NCI-H1105 treated with DMSO at 0.1 percent for 48 hours (cell line): ENCODE data around the gene STK39.

ENCODE experiments used
- DNase-seq: peaks from one replicate; lab custom pipeline; 2025; lab: John Stamatoyannopoulos, UW

Gene STK39

DNA sequence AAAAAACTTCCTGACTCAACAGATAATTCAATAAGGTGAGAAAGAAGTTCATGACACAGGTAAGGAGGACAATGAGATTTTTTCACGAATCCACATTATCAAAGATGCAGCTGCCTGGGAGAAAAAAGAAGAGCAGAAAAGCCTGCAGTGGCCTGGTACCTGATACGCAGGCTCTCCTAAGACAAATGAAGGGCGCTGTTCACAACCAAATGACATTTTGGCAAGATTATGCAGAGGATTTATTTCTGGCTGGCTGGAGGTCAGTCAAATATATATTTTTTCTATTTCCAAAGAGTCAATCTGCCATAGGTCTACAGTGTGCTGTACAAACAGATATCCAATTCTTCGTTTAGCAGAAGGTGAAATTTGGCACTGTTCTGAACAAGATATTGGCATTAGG, 257.3 kb downstream of the STK39 start:
- no peak for DNase-seq

DNA sequence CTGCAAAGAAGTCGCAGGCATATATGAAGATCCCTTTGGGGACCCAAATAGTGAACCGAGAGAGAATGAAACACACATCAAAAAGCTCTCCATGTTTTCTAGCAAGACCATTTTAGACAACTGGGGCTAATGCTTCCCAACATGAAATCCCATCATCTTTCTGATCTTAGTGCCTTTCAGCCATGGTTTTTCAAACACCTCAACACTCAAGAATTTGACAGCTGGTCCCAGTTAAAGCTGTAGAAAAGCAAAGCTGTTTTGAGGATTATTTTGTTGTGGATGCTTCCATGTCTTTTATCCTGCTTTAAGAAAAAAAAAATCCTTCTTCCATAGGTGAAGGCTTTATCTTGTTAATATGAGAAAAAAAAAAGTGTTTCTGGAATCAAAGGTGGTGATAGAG, 259.1 kb downstream of the STK39 start:
- no peak for DNase-seq

DNA sequence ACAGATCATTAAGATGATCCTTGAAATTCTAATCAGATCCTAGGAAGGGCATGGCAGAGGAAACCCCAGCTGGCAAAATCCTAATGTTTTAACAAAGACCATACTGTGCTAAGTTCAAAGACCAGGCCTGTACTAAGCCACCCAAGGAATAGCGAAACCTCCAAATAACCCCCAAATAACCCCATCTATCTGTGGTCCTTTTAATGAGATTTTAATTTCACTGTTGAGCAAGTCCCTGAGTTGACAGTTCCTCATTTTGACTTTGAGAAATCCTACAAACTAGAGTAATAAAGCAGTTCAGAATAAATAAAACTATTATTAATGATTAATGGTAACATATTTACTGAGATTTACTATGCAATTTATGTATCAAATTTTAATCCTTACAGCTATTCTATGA, 259.8 kb downstream of the STK39 start:
- DNase-seq: no peak

DNA sequence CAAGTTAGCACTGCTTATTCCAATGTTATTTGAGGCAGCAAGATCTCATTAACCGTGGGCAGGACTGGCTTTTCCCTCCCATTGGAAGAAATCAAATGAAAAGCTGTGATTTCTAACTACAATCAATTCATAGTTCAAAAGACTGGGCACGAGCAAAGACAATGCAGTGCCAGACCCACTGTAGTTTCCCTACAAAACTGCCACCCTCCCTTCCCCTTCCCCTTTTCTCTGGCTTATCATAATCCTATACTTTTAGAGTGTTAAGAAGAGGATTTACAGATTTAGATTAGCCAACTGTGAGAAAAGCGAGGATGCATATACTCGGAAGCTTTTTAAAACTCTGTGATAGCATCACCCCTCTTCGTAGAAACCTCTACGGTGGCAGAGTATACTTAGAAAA, 260.4 kb downstream of the STK39 start:
- DNase-seq: no peak

DNA sequence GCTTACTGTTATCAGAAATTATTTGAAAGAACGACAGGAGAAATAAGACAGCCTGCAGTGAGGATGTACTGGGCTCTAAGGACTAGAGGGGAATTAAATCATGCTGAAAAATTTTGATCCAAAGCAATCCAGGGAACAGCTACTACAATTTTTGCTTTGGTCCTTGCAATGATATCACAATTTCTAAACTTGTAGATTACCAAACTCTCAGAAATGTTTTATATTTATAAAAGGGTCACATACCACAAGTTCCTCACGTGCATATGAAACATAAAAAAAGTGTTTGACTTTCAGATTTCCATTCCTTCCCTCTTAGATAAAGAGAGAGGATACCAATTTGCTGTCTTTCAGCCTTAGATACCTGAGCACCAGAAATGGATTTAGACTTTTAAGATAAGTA, 261.2 kb downstream of the STK39 start:
- no peak for DNase-seq

DNA sequence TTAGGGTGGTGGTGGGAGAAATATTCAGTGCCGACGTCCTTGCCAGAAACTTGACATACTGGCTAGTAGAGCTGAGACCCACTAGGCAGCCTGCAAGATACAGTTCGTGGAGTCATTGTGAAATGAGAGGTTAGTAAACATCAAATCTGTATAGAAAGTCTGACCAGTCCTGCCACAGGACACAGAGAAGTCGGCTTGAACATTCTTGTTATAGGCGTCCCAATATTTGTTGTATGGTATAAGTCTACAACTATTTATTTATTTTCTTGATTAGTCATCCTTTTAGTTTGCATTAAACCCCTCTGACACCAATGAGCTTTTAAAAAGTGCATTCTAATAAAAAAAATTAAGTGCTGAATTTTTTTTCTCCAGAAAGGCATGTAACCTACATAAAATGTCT, 265.4 kb downstream of the STK39 start:
- DNase-seq: no peak

DNA sequence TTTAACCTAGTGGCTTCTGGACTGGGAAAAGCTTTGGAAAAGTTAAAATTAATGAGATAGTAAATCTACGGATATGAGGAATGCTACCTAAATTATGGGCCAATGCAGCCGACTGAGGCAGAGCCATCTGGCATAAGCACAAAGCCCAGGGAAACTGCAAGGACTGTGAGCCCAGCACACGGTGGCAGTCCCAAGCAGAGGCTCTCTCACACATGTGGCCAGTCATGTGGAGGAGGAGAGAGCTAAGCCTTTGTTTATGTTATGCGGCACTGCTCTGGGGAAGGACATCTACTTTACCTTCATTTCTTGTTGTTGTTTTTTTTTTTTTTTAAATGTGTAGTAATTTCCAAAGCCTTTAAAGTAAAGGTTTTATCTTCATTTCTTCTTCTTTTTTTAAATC, 267.0 kb downstream of the STK39 start:
- DNase-seq: no peak

DNA sequence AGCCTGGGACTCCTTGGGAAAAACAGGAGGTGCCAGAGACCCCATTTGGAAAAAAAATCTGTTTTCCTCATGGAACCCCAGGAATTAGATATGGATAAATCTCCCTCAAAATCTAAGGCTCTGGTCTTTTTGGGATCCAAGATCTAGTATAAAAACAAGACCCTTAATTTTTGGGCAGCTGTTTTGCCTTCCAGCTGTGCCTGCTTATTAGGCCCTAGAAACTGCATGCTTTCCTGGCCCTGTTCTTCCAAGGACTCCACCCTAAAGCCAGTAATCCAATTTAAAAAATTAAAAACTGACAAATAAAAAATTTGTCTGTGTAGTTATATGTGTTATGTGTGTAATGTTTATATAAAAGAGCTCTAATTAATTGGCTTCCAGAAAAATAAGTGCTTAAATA, 274.6 kb downstream of the STK39 start:
- DNase-seq: no peak

DNA sequence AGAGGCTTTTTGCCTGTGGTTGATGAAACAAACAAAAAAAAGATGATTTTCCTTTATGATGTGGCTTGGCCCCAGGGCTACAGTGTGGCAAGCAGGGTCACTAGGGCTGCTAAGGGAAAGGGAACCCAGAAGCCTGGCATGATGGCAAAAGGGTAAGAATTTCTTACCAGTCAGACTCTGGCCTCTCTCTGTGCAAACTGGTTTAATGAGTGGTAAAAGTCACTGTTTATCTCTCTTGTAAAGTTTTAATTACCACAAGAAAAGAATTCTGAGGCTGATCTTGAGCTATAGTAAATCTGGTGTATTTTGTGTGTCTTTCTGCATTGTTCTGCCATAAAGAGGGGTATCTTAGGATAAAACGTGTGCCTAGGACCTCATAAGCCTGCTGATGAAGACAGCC, 275.4 kb downstream of the STK39 start:
- no peak for DNase-seq

DNA sequence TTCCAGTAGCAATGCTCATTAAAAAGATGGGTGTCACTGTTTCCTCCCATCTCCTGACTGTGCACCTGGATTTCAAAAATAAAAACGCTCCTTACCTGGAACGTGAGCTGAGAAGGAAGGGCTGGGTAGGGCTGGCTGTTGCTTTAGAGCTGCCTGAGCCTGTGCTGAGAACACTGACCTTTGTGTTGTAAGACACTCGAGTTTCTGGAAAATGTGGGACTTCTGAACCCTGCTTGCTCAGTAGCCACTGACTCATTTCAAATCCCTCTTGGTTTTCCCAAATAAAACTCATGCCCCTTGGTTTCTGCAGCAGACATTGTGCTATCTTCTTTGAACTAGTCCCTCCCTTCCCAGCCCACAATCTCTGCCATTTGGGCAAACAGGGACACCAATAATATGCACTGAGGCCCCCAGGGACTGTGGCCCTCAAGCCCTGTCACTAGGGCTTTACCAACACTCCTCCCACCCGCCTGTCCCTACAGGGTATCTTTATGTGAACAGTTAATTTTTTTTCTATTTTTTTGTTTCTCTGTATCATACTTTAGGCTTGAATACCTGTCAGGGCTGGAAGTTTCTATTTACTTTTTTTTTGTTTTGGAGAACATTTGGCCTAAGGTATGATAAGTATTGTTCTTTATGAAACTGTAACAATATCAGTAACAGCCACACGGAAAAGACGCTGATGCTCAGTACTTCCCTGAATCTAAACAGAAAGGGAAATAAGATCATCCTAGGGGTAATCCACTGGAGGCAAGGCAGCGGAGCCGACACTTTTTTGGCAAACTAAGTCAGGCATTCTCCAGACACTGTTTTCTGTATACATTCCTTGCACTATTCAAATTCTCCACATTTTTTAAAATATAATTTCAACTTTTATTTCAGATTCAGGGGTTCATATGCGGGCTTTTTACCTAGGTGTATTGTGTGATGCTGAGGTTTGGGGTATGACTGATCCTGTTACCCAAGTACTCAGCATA, 280.2 kb downstream of the STK39 start:
- DNase-seq: no peak

DNA sequence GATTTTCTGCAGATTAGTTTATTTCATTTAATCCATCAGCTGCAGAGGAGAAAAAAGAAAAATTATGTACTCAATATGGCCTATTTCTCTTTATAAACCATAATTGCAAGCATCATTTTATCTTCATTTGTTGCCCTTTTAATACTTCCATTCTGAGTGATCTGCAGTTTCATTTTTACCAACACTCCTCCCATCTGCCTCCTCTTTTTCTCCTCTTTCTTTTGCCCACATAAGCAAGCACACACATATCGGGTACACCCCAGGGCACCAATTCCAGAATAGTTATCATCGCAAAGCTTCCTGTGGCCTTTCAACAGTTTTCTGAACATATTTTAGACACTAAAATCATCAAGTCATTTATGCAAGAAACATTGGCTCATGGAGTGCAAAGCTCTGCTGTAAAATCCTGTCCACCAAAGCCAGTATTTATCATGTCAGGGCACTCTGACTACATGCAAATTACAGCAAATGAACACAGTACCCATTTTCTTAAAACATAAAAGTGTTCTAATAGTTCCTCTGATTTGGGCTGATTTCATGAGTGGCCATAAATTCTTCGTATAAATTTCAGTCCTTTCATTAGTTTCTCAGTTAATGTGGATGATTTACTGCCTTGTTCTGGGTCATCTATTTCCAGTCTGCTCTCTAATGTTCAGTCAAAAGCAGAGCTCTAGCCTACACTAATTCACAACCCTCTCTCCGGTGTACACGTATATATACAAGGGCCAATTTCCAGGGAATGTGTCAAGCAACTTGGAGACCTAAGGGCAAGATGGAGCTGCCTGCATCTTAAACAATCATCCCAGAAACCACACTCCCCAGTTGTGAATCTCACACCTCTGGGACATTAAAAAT, 281.3 kb downstream of the STK39 start:
- DNase-seq: no peak

DNA sequence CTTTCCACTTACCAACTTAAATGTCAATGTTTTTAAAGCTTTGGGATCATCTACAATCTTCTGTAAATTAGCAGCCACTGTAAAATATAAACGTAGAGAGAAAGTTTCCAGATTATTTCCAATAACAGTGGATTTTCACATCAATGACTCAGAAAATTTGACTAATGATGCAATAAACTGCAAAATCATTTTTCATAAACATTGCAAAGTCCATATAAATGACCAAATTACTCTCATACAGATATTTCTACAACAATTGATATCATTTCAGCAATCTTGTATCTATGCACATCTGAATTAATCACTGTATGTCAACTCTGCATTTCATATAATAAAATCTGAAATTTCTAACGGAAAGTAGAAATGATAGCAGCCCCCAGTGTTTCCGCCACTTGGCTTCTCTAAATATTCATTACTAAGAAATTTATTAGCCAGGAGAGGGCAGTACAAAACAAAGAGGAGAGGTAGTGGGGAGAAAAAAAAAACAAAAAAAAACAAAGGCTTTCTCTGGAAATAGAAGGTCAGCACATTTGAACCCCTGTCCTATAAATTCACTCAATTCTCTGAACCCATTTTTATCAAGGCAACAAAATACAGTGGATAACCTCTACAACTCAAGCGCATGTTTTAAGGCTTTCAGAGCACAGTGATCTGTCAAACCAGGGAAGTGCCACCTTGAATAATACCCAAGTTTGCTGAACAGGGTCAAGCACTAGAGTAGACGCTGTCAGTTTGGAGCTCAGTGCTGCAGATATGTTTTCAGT, 282.6 kb downstream of the STK39 start:
- no peak for DNase-seq

DNA sequence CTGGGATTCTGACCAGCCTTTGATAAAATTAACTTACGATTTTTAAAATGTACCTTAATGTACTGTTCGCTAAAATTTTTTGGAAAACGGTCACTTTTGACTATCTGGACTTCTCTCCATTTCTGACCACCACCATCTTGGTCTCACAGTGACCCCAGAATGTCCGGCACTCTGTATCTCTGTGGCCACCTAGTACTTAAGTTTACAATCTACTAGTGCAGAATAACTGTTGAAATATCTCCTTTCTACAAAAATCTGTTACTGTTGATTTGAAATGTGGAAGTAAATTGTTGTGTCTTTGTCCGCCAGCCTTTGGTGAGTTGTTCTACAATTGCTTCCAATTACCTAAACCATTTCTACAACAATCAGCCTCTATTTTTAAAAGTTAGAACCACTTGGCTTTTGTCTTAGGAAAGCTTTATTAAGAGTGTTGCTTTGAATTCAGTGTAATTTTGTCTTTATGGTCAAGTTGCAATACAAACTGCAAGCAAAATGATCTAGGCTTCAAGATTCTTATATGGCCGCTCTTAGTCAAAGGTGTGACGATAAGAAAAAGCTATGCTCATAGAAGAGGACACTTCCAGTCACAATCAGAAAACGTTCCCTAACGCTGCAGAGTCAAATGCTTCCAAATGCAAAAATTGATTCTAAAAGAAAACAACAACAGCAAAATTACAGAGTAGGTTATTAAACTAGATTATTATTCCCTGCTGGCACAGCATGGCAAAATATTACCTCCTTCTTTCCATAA, 283.3 kb downstream of the STK39 start:
- no peak for DNase-seq

DNA sequence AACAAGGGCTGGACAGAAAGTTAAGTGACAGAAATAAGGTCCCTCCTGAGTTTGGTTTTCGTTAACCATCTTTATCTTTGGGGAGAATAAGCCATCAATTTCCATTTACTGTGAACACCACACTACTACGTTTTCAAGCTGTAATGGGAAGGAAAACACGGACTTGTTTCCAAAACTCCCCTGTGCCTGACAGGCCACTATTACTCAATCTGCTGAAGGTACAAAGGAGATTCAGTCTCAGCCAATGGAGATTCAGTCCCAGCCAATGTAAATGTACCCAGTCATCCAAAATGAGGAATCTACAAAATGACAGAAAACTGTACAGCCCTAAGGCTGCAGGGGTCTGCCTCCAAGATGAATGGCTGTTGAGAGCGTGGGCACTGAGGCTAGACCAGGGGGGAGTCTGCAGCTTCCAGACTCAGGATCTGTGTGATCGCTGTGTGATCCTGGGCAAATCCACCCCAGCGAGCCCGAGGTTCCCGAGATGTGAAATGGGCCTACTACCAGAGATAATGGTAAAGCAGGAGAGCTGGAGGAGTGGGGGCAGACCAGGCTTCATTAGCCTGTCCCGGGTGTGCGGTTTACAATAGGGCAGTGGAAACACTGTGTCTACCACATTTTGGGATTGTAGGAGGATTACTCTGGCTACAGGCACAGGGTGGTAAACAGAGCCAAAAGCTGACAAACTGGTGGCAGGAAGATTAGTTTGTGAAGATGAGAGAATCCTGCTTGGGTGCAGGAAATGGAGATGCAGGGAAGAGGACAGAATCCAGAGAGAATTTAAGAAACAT, 284.8 kb downstream of the STK39 start:
- DNase-seq: no peak

DNA sequence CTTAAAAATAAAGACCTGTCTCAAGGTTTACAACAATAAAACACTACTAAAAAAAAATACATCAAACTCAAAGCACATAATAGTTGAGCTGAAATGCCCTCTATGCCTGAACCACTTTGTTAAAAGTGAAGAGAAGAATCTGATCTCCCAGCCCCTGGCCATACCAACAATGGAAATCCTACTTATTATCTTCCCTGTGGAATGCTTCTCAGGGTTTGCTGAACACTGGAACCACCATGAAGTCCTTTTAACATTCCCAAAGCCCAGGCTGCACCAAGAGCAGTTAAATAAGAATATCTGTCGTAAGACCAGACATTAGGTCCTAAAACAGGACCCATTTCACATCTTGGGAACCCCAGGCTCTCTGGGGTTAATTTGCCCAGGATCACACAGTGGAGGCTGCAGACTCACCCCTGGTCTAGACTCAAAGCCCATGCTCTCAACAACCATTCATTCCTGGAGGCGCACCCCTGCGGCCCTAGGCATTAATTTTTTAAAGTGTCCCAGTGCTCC, 285.8 kb downstream of the STK39 start:
- DNase-seq: no peak

DNA sequence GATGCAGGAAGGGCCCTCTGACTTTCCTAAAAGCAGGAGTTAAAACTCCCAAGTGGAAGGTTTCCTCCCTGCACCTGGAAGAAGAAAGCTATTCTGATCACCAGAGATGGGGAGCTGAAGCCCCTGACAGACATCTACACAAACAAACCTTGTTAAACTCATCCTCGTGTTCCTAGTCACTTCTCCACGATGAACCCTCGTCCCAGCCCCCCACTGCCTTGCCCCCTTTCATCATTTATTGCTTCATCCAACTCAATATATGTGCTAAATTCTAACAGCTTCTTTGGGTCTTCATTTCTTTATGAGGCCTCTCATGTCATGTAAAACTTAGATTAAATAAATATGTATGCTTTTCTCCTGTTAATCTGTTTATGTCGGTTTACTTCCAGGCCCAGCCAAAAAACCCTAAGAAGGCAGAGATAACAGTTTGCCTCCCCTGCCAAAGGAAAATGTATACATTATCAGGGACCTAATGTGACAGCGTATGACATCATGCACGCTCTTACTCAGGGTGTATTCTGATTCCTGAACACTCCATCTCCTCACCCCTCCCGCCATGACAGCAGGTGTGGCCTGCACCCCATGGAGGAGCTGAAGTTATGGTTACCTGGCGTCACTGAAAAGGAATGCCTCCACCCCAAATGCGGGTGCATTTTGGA, 287.2 kb downstream of the STK39 start:
- DNase-seq: no peak

DNA sequence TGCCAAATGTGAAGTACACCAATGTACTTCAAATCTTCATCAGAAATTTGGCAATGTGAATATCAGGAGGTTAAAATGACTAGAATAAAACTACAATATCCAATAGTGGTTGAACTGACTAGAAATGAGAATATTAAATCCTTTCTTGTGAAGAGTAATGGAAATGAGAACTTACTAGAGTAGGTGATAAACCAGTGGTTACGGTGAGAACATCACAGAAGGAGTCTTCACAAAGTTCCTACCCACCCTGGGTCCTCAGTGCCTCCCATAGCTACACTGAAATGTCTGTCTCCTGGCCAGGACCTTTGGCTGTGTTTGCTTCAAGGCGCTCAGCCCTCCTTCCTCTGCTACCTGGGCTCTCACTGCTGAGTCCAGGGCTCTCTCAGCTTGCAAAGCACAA, 289.7 kb downstream of the STK39 start:
- DNase-seq: no peak

DNA sequence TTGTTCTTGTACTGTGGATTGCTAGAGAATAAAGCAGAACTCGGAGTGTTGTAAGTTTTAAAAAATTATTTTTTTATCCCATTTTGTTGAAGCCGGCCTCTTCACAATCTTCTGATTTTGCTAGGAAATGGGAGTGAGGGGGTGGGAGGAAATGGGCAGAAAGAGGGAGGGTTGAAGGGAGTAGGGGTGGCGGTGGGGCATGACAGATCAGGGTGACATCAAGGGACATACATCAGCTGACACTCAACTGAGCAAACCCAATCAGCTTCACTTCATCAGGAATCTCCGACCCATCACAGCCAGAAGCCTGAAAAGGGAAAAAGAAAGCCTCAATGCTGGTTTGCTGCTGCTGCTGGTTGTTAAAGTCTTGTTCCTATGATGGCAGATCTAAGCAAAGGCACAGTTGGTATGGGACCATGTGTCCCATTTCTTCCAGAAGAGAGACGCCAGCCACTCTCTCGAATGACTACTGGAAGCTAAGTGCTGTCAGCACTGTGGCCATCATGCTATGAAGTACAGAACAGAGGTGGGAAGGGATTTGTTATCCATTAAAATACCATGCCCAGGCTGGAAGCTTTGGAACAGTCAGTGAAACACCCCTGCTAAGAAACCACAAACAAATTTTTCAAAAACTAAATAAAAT, 292.0 kb downstream of the STK39 start:
- no peak for DNase-seq

DNA sequence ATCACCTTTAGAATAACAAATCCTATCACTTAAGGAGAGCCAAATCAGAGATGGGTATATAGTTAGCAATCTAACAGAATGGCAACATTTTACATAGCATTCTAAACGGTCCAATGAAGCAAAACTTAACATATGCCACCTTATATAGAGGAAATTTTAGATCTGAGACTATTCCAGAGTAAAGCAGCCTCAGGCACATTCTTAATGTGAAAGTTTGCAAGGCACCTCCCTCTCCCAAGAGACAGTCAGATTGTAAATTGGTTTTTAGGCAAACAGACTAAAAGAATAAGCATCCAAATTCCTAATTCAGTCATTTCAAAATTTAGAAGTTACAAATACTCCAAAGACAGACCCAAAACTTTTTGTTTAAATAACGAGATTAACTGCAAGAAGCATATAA, 292.9 kb downstream of the STK39 start:
- DNase-seq: no peak

DNA sequence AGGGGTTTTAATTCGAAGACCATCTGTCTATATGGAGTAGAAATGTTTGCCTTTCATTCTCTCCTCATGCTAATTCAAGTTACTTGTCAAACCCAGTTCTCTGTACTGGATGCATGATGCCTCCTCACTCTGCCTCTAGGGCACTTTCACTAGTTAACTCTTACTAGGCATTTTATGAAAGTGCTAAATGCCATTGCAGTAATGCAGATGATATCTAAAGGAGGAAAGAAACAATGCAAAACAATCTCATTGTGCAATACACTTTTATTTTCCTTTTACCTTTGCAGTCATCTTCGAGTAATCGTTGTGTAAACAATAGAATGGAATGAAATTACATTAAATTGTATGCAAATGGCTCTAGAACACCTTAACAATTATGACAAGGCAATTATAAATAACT, 293.6 kb downstream of the STK39 start:
- DNase-seq: no peak
